Measurements from ENCODE around the gene IQCH. TPM values are rescaled to one million over a fixed set of nuclear protein-coding genes. Genes with fewer than 3 reads are reported as not detected.
A peak's percentile ranks its signal among the peaks of the same experiment; 100 is the strongest.

Gene IQCH
- total and polyA plus RNA-seq, 2 donors from 2014 or later: 3.2 to 7.7 TPM

- H3K9ac ChIP-seq (ENCODE audit: low read length in 3 of 3): peak overlapping the region; percentile 74 to 97 (median 79)
- intact Hi-C loops (cut with DNase I): no loop called here
- DNase-seq (peak in 1 of 5 donors; percentile 45), FAIRE-seq (no peak)
- no peaks in the 10 kb centered on the region for H3K27me3 ChIP-seq (ENCODE audit: control insufficient read depth, insufficient read depth, low read length)
- no peak for TF ChIP-seq CTCF (IDR thresholded peaks at IDR 0.05; ENCODE audit: borderline replicate concordance, extremely low read depth, insufficient read depth)
- H3K4me1 ChIP-seq (ENCODE audit: control insufficient read depth in 2 of 3, insufficient read depth in 2 of 3, low read depth in 1 of 3, low read length in 3 of 3): no peaks in the 10 kb centered on the region
- H3K27ac ChIP-seq (ENCODE audit: low read depth in 2 of 2, low read length in 2 of 2): peak overlapping the region; percentile 90 to 98
- no peaks in the 10 kb centered on the region for H3K36me3 ChIP-seq (ENCODE audit: control insufficient read depth in 2 of 3, insufficient read depth in 3 of 3, low read length in 3 of 3)
- no peaks in the 10 kb centered on the region for H3K9me3 ChIP-seq (ENCODE audit: control insufficient read depth in 2 of 3, insufficient read depth in 1 of 3, low read length in 3 of 3)
- H3K4me3 ChIP-seq (ENCODE audit: low read length in 3 of 3): peak overlapping the region; percentile 78 to 97 (median 91)
Measured at GRCh38 chr15:67520321-67521028, 265.9 kb downstream of the IQCH start.

DNA sequence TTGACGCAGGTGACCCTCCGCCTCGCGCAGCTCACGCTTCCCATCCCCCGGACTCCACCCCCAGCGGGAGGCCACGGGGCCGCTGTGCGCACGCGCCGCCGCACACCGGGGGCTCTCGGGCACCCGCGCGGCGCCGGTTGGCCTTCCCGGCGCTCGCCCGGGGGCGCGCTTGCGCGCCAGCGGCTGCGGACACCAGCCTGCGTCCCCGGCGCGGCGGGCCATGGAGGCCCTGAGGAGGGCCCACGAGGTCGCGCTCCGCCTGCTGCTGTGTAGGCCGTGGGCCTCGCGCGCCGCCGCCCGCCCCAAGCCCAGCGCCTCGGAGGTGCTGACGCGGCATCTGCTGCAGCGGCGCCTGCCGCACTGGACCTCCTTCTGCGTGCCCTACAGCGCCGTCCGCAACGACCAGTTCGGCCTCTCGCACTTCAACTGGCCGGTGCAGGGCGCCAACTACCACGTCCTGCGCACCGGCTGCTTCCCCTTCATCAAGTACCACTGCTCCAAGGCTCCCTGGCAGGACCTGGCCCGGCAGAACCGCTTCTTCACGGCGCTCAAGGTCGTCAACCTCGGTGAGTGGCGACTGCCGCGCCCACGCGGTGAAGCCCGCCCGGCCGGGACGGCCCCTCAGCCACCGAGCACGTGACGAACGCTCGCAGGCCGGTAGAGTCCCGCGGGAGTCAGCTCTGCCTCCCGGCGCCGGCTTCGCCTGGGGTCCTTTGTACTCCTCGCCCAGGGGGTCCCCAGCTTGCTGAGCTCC, 266.6 kb downstream of the IQCH start, which contains the start of gene C15orf61:
C15orf61 (plus strand) TSS at position 103 of the 754 bp plus-strand sequence; CDS start at position 221, 118 bp downstream.
- Histone ChIP-seq H3K9me3 (ENCODE audit: control insufficient read depth in 2 of 3, insufficient read depth in 1 of 3, low read length in 3 of 3) (no peaks in the 10 kb centered on the region), H3K36me3 (ENCODE audit: control insufficient read depth in 2 of 3, insufficient read depth in 3 of 3, low read length in 3 of 3) (no peaks in the 10 kb centered on the region), H3K4me1 (ENCODE audit: control insufficient read depth in 2 of 3, insufficient read depth in 2 of 3, low read depth in 1 of 3, low read length in 3 of 3) (no peaks in the 10 kb centered on the region), H3K27me3 (ENCODE audit: control insufficient read depth, insufficient read depth, low read length) (no peaks in the 10 kb centered on the region), H3K27ac (ENCODE audit: low read depth in 2 of 2, low read length in 2 of 2) (peak within 1 kb of the TSS; percentile 98 to 99), H3K4me3 (ENCODE audit: low read length in 3 of 3) (peak within 1 kb of the TSS; percentile 82 to 97 (median 91)), H3K9ac (ENCODE audit: low read length in 3 of 3) (peak within 1 kb of the TSS; percentile 79 to 97 (median 81))
- intact Hi-C loops (cut with DNase I): no loop called here
- FAIRE-seq: no peak
- TF ChIP-seq CTCF (IDR thresholded peaks at IDR 0.05; ENCODE audit: borderline replicate concordance, extremely low read depth, insufficient read depth): no peak
- DNase-seq: peak; percentile 90 to 96 (median 92)

DNA sequence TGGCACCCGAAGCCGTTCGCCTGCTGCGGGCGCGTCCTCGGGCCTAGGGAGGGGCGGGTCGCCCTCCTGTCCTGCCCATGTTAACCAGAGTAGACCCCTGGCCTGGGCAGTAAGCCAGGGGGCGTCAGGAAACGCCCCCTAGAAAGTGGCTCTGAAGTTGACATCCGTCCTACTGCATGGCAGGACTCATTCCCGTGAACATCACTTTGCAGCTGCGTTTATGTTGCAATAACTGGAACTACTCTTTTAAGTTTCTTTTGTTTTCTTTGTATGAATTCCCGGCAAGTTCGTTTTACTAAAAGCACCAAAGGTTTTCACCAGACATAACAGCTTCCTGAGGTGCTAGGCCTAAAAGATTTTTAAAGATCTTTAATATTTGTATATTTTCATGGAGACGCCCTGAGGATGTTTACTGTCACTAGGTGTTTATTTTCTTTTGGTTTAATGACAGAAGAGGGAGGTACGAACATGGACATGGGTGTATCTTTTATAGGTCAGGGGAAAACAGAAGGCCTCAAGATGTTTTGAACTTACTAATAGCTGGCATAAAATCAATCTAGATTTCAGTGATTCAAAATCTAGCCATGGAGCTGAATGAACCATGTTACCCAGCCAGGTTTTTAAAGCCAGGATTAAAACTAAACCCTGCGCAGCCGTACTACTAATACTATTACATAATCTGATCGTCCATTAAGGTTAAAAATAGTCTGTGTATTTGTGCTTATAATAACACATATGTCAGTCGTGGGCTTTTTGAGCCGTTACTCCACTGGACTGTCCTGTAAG, 267.4 kb downstream of the IQCH start:
- DNase-seq (no peak), FAIRE-seq (no peak)
- peak overlapping the region; percentile 36 to 94 (median 81) for H3K9ac ChIP-seq (ENCODE audit: low read length in 3 of 3)
- peaks cover 0 to 2% (median 0%) of the 10 kb centered on the region in 3 donors for H3K36me3 ChIP-seq (ENCODE audit: control insufficient read depth in 2 of 3, insufficient read depth in 3 of 3, low read length in 3 of 3)
- H3K4me3 ChIP-seq (ENCODE audit: low read length in 3 of 3): peak overlapping the region; percentile 60 to 97 (median 82)
- H3K9me3 ChIP-seq (ENCODE audit: control insufficient read depth in 2 of 3, insufficient read depth in 1 of 3, low read length in 3 of 3): no peaks in the 10 kb centered on the region
- H3K27ac ChIP-seq (ENCODE audit: low read depth in 2 of 2, low read length in 2 of 2): peak overlapping the region; percentile 98 to 99
- TF ChIP-seq CTCF (IDR thresholded peaks at IDR 0.05; ENCODE audit: borderline replicate concordance, extremely low read depth, insufficient read depth): no peak
- H3K4me1 ChIP-seq (ENCODE audit: control insufficient read depth in 2 of 3, insufficient read depth in 2 of 3, low read depth in 1 of 3, low read length in 3 of 3): no peaks in the 10 kb centered on the region
- intact Hi-C loops (cut with DNase I): no loop called here
- no peaks in the 10 kb centered on the region for H3K27me3 ChIP-seq (ENCODE audit: control insufficient read depth, insufficient read depth, low read length)
